ENCODE results near the gene ZFP3.
"Not testable (repeated sequence)": the region's sequence is repeated elsewhere in the genome, so short reads cannot be mapped to it uniquely, and the experiment has no call there.

The ZFP3 gene

DNA sequence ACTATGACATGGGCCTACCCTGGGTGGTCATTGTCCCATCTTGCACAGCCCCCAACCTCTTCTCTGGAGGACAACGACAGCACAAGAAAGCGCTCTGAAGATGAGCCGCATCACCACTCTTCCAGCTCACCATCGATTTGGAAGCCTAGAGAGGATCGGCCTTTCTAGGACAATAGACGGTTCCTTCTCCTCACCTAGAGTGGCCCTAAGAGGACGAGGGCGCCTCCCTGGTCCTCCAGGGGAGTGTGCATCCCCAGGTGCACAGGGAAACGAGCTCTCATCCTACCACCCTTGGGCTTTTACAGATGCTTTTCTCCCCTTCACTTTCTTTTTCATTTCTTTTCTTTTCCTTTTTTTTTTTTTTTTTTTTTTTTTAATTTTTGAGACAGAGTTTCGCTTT lies 22.7 kb upstream of the ZFP3 start:
- no peaks in the 10 kb centered on the region for H3K27me3 Mint-ChIP-seq
- H3K9me3 Mint-ChIP-seq = no peaks in the 10 kb centered on the region
- H3K4me1 Mint-ChIP-seq = peaks cover under 1% of the 10 kb centered on the region
- H3K36me3 Mint-ChIP-seq = peaks cover 2% of the 10 kb centered on the region
- H3K4me3 Mint-ChIP-seq = no peak overlapping the region
- no peak overlapping the region for H3K27ac Mint-ChIP-seq

DNA sequence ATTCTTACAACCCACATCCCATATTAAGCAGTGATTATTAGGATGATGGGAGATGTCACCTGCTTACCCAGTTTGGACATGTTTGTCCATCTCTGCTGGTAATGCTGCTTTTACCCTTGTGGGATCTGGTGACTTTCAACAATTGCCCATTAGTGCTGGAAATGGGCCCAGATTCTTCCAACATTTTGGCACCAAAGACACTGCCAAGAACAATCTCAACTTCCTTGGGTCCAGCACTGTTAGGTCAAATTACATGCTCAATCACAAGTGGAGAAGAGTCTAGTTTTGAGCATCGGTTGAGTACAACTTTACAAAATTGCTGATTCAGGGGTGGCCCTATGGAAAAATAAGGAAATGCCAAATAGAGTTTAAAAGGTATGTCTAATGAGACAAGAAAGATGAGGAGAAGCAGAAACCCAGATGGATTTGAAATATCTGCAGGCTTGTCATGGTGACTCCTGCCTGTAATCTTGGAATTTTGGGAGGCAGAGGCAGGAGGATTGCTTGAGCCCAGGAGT lies 13.0 kb upstream of the ZFP3 start:
- Mint-ChIP-seq H3K9me3 (no peaks in the 10 kb centered on the region), H3K27ac (no peak overlapping the region)

DNA sequence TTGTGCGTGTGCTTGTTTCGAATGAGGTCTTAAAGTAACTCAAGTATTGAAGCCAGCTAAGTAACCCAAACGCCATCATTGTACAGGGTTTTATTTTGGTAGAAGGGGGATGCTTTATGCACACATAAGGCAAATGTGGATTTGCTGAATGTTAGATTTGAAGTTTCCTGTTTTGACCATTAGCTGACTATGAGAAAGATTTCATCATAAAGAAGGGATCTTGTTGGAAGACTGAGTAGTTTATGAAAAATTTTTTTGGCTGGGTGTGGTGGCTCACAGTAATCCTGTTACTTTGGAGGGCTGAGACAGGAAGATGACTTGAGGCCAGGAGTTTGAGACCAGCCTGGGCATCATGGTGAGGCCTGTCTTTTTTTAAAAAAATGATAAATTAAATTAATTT lies 10.0 kb upstream of the ZFP3 start:
- Mint-ChIP-seq H3K27ac (peak overlapping the region; percentile 55), H3K9me3 (no peaks in the 10 kb centered on the region)

More for the DNA sequence above, 13.0 kb upstream of the ZFP3 start:
- Mint-ChIP-seq H3K4me3 (no peak overlapping the region), H3K4me1 (peaks cover 7% of the 10 kb centered on the region), H3K27me3 (no peaks in the 10 kb centered on the region), H3K36me3 (no peaks in the 10 kb centered on the region)

DNA sequence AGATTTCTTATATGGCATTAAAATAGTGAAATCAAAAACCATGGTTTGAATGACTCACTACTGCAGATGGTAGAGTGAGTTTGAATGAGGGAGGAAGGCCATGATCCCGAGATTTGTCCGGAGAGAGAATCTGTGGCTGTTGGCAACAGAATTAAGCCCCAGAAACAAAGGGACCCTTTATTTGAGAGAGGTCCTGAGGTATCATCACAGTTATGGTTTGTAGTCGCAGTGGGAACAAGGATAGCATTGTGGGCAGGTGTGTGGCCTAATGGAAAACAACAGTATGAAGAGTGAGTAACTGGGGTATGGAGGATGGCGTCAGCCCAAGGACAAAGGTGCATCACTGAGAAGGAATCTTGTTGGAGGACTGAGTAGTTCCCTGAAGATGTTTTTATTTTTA lies 8.5 kb upstream of the ZFP3 start:
- H3K9me3 Mint-ChIP-seq = no peaks in the 10 kb centered on the region
- no peaks in the 10 kb centered on the region for H3K4me1 Mint-ChIP-seq
- no peaks in the 10 kb centered on the region for H3K27me3 Mint-ChIP-seq
- H3K36me3 Mint-ChIP-seq = no peaks in the 10 kb centered on the region
- no peak overlapping the region for H3K27ac Mint-ChIP-seq
- H3K4me3 Mint-ChIP-seq = no peak overlapping the region

More for the DNA sequence above, 10.0 kb upstream of the ZFP3 start:
- Mint-ChIP-seq H3K4me3 (no peak overlapping the region), H3K36me3 (no peaks in the 10 kb centered on the region), H3K4me1 (peaks cover 1% of the 10 kb centered on the region), H3K27me3 (no peaks in the 10 kb centered on the region)

DNA sequence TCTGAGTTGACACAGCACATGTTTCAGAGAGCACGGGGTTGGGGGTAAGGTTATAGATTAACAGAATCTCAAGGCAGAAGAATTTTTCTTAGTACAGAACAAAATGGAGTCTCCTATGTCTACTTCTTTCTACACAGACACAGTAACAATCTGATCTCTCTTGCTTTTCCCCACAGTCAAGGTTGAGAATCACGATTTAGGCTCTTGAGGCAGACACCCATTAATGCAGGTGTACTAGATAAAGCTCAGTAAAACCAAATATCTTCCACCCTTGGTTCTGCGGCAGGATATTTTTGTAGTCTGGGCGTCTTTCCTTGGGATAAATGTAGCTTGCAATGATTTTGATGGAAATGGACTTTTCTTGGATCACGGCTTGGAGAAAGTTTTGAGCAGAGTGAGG lies 2.8 kb upstream of the ZFP3 start:
- not testable (repeated sequence) for H3K36me3 Mint-ChIP-seq, H3K27ac Mint-ChIP-seq, H3K9me3 Mint-ChIP-seq, H3K27me3 Mint-ChIP-seq, H3K4me3 Mint-ChIP-seq
- peaks cover 20% of the 10 kb centered on the region for H3K4me1 Mint-ChIP-seq

DNA sequence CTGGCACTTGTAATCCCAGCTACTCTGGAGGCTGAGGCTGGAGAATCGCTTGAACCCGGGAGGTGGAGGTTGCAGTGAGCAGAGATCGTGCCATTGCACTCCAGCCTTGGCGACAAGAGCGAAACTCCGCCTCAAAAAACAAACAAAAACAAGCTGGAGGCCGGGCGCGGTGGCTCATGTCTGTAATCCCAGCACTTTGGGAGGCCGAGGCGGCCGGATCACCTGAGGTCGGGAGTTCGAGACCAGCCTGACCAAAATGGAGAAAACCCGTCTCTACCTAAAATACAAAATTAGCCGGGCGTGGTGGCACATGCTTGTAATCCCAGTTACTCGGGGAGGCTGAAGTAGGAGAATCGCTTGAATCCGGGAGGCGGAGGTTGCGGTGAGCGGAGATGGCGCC lies 992 bp upstream of the ZFP3 start:
- H3K27me3 Mint-ChIP-seq, H3K36me3 Mint-ChIP-seq, H3K9me3 Mint-ChIP-seq: not testable (repeated sequence)
- Mint-ChIP-seq H3K4me1 (peaks cover 25% of the 10 kb centered on the region), H3K4me3 (peak overlapping the region; percentile 83), H3K27ac (peak overlapping the region; percentile 94)

DNA sequence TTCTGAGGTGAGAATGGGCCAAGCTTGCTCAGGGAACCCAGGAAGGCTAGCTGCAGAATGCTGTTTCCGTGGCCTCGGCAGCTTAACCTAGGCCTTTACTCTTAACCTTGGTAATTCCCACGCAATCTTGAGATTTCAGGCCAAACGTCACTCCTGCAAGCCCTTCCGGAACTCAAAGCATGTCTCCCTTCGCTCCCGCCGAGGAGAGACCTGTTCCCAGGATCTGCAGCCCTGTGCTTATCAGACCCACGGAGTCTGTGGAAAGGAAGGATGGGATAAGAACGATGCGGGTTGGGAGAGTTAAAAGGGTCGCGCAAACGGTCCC lies 524 bp upstream of the ZFP3 start:
- no peaks in the 10 kb centered on the region for H3K27me3 Mint-ChIP-seq
- peaks cover 27% of the 10 kb centered on the region for H3K4me1 Mint-ChIP-seq
- peak overlapping the region; percentile 83 for H3K4me3 Mint-ChIP-seq
- H3K9me3 Mint-ChIP-seq = no peaks in the 10 kb centered on the region
- H3K36me3 Mint-ChIP-seq = peaks cover 1% of the 10 kb centered on the region
- H3K27ac Mint-ChIP-seq = peak overlapping the region; percentile 94

DNA sequence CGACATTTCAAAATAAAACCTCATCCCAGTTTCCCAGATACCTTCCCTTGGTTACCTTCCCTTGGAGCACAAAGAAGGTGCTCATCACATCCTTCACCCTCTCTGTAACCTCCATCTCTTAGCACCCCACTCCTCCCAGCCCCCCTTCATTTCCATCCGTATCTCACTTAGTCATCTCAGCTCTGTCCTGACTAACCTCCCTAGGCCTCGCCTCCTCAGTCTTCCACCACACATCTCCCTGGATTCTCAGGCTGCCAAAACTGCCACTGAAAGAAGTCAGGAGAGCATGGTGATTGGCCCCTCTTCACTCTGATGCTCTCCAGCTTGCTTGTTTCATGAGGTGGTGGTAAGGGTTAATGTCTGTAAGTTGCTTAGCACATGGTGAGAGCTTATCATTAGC lies 2.3 kb downstream of the ZFP3 start:
- H3K9me3 Mint-ChIP-seq = peaks cover 5% of the 10 kb centered on the region
- no peak overlapping the region for H3K4me3 Mint-ChIP-seq
- H3K27me3 Mint-ChIP-seq = no peaks in the 10 kb centered on the region
- peaks cover 34% of the 10 kb centered on the region for H3K4me1 Mint-ChIP-seq
- peaks cover 19% of the 10 kb centered on the region for H3K36me3 Mint-ChIP-seq
- no peak overlapping the region for H3K27ac Mint-ChIP-seq

DNA sequence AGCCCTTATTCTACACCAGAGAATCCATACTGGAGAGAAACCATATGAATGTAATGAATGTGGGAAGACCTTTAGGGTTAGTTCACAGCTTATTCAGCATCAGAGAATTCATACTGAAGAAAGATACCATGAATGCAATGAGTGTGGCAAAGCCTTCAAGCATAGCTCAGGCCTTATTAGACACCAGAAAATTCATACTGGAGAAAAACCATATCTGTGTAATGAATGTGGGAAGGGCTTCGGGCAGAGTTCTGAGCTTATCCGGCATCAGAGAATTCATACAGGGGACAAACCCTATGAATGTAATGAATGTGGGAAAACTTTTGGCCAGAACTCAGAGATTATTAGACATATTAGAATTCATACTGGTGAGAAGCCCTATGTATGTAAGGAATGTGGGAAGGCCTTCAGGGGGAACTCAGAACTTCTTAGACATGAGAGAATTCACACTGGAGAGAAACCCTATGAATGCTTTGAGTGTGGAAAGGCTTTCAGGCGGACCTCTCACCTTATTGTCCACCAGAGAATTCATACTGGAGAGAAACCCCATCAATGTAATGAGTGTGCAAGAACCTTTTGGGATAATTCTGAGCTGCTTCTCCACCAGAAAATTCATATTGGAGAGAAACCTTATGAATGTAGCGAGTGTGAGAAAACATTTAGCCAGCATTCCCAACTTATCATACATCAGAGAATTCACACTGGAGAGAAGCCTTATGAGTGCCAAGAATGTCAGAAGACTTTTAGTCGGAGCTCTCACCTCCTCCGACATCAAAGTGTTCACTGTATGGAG lies 14.1 kb downstream of the ZFP3 start:
- H3K9me3 Mint-ChIP-seq = peaks cover 34% of the 10 kb centered on the region
- no peak overlapping the region for H3K4me3 Mint-ChIP-seq
- H3K36me3 Mint-ChIP-seq = peaks cover 63% of the 10 kb centered on the region

DNA sequence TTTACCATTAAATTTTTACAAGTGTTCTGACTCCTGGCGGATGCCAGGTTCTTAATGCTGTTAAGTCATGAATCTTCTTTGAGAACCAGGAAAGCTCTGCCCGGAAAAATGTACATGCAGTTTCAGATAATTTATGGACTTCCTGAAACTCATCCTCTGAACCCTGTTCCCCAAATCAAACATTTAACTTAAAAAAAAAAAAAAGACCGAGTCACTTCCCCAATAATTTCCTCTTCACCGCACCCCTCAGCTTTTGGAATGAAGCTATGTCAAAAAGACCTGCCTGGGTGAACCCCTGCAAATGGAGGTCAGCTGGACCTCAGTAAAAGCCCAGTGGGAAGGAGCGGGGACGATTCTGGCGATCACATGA lies 18.4 kb downstream of the ZFP3 start:
- no peak overlapping the region for H3K27ac Mint-ChIP-seq
- peaks cover 13% of the 10 kb centered on the region for H3K9me3 Mint-ChIP-seq
- H3K4me1 Mint-ChIP-seq = peaks cover 7% of the 10 kb centered on the region

More for the DNA sequence above, 14.1 kb downstream of the ZFP3 start:
- peaks cover 7% of the 10 kb centered on the region for H3K4me1 Mint-ChIP-seq
- H3K27ac Mint-ChIP-seq = no peak overlapping the region
- no peaks in the 10 kb centered on the region for H3K27me3 Mint-ChIP-seq

DNA sequence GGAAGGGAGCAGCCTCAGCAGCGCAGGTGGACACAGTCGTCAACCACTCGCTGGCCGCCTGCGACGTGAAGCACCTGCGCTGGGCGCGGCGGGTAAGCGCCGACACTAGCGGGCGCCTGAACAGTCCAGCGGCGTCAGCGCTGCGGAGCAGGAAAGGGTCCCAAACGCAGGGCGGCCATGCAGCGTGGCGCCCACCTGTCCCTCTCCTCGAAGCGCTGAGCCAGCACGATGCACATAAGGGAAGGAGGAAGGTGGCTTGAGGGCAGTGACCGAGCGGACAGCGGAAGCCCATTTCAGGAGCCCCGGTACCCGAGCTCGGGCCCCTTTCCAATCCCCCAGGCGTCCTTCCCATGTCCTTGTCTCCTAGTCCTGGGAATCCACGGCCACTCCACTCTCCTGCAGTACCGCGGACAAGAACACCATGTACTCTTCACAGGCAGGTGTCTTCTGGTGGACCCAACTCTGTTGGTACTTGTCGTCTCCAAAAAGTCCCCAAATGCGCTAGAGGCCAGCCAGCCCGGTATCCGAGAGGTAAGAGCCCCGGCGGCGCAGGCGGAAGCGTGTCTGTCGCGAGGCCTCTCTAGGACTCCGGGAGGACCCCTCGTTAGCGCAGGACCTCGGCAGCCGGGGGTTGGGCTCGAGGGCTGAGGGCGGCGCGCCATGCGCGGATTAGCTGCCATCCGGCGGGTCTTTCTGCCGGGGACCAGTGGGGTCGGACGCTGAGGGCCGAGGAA lies 19.0 kb downstream of the ZFP3 start:
- Mint-ChIP-seq H3K9me3 (peaks cover 13% of the 10 kb centered on the region), H3K36me3 (peaks cover 26% of the 10 kb centered on the region), H3K4me3 (peak overlapping the region; percentile 74), H3K27ac (no peak overlapping the region), H3K4me1 (peaks cover 7% of the 10 kb centered on the region), H3K27me3 (peaks cover 5% of the 10 kb centered on the region)

More for the DNA sequence above, 18.4 kb downstream of the ZFP3 start:
- Mint-ChIP-seq H3K27me3 (peaks cover 5% of the 10 kb centered on the region), H3K36me3 (peaks cover 32% of the 10 kb centered on the region), H3K4me3 (peak overlapping the region; percentile 74)

DNA sequence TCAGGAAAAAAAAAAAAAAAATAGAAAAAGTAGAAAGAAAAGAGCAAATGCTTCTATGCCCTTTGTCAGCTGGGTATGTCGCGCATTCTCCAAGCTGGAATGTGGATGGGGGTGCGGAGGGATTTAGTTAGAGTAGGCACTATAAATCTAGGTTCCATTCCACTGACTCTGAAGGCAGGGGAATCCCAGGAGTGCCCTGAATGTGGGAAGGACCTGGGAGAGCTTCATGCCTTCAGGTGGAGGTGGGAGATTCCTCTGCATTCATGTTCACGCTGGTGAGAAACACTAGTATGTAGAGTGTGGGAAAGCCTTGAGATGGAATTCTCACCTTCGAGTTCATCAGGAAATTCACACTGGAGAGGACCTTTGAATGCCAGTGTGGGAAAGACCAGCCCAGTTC lies 21.0 kb downstream of the ZFP3 start:
- H3K27ac Mint-ChIP-seq = no peak overlapping the region
- peaks cover 16% of the 10 kb centered on the region for H3K36me3 Mint-ChIP-seq
- peaks cover 7% of the 10 kb centered on the region for H3K4me1 Mint-ChIP-seq
- peaks cover 5% of the 10 kb centered on the region for H3K27me3 Mint-ChIP-seq
- H3K4me3 Mint-ChIP-seq = no peak overlapping the region
- peaks cover 9% of the 10 kb centered on the region for H3K9me3 Mint-ChIP-seq

DNA sequence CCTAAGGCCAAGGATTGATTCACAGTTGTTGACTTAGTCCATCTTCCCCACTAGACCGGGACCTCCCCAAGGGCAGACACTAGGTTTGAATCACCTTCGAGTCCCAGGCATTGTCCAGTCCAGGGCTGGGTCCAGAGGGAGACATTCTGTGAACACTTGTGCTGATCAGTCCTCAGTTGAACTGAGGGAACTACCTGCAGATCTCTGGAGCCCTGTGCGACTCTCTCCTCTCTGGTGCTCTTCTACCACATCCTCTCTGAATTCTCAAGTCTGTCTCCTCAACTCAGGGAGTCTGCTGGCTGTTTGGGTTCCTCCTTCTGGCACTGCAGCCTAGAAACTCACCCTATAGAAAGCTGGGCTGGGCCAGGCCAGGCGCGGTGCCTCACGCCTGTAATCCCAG lies 22.6 kb downstream of the ZFP3 start:
- H3K9me3 Mint-ChIP-seq = peaks cover under 1% of the 10 kb centered on the region
- H3K27ac Mint-ChIP-seq = no peak overlapping the region
- peaks cover 7% of the 10 kb centered on the region for H3K4me1 Mint-ChIP-seq
- peaks cover 11% of the 10 kb centered on the region for H3K36me3 Mint-ChIP-seq
- peaks cover 5% of the 10 kb centered on the region for H3K27me3 Mint-ChIP-seq
- H3K4me3 Mint-ChIP-seq = no peak overlapping the region

DNA sequence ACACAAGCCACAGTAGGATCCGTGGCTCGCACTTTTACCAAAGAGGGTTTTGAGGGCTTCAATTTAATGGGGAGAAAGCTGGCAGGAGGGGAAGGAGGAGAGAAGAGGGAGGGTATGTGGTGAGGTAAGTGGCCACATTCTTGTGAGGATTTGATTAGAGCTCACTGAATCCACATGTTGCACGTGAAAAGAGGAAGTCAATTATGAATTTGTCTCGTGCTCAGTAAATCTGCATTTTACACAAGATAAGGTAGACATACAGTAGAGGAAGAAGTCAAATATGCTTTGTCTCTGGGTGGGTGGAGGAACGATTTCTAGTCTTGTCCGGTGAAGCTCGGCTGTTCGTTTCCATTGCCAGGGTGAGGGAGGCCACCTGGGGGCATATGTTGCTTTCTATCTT lies 32.5 kb downstream of the ZFP3 start:
- Mint-ChIP-seq H3K27ac (peak overlapping the region; percentile 84), H3K4me3 (peak overlapping the region; percentile 95), H3K27me3 (peaks cover 6% of the 10 kb centered on the region), H3K9me3 (no peaks in the 10 kb centered on the region), H3K36me3 (peaks cover 31% of the 10 kb centered on the region), H3K4me1 (peaks cover 40% of the 10 kb centered on the region)

DNA sequence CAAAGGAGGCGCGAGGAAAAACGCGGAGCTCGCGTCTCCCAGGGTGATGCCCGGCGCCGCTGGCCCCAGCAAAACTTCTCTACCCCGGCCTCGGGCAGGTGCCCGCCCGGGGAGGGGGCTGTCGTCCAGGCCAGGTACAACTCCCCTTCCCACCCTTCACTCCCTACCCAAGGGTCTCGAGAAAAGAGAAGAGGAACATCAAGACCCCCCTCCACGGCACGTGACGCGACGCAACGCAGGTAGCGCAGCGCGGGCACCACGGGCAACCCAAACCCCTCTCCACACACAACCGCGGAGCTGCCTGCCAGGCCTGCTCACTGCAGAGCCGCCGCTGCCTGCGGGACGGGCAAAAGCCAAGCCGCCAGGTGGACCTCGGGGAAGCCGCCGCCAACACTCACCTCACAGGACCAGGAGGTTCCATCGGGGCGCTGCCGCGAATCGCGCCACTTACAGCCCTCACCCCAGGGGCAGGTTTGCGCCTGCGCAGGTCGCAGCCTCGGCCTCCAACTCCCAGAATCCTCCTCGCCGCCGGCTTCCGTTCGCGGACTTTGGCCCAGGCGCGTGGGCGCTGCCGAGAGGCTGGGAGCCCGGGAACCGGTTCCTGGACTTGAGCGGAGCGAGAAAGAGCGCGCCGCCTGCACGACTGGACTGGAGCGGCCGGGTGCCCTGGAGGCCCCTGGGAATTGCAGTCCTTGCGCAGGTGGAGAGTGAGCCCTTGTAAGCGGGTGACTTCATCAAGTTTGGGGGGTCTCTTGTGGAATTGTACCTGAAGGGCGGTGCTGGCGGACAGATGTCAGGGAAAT lies 33.3 kb downstream of the ZFP3 start, which contains the start of gene ZNF232:
ZNF232 (minus strand) TSS at position 477 of the 803 bp plus-strand sequence; CDS start at position 421, 56 bp downstream.
- H3K27me3 Mint-ChIP-seq = peaks cover 10% of the 10 kb centered on the region
- peaks cover 24% of the 10 kb centered on the region for H3K36me3 Mint-ChIP-seq
- H3K4me3 Mint-ChIP-seq = peak within 1 kb of the TSS; percentile 95
- H3K9me3 Mint-ChIP-seq = no peaks in the 10 kb centered on the region
- peaks cover 40% of the 10 kb centered on the region for H3K4me1 Mint-ChIP-seq
- H3K27ac Mint-ChIP-seq = peak within 1 kb of the TSS; percentile 84
